ENCODE data around the gene PTPRN2. TPM values are rescaled to one million over a fixed set of nuclear protein-coding genes. Genes with fewer than 3 reads are reported as not detected.

The PTPRN2 gene
- total RNA-seq, 1 donor from 2014 or later, result 7.8 TPM

- DNase-seq (ENCODE audit: low spot score), result no peak
These were observed 490.0 kb downstream of the PTPRN2 start for GRCh38 chr7:158097453-158098124.

- no peak for DNase-seq (ENCODE audit: low spot score)
These were observed 490.5 kb downstream of the PTPRN2 start for GRCh38 chr7:158097106-158097452.

- no peak for DNase-seq (ENCODE audit: low spot score)
These were observed 491.0 kb downstream of the PTPRN2 start for GRCh38 chr7:158096582-158096981.

GRCh38 chr7:158094671-158095226, 492.9 kb downstream of the PTPRN2 start:
- no peak for DNase-seq (ENCODE audit: low spot score)

- no peak for DNase-seq (ENCODE audit: low spot score)
These were observed 493.6 kb downstream of the PTPRN2 start for GRCh38 chr7:158094046-158094445.

GRCh38 chr7:158093156-158093796, 494.3 kb downstream of the PTPRN2 start:
- no peak for DNase-seq (ENCODE audit: low spot score)

- no peak for DNase-seq (ENCODE audit: low spot score)
These were observed 500.4 kb downstream of the PTPRN2 start for GRCh38 chr7:158087196-158087595.

- no peak for DNase-seq (ENCODE audit: low spot score)
These were observed 501.6 kb downstream of the PTPRN2 start for GRCh38 chr7:158085741-158086695.

- DNase-seq (ENCODE audit: low spot score), result no peak
These were observed 503.1 kb downstream of the PTPRN2 start for GRCh38 chr7:158084555-158084954.

GRCh38 chr7:158083526-158084310, 503.9 kb downstream of the PTPRN2 start:
- DNase-seq (ENCODE audit: low spot score), result no peak

GRCh38 chr7:158082761-158083160, 504.9 kb downstream of the PTPRN2 start:
- DNase-seq (ENCODE audit: low spot score), result no peak

- no peak for DNase-seq (ENCODE audit: low spot score)
These were observed 506.7 kb downstream of the PTPRN2 start for GRCh38 chr7:158080899-158081445.

GRCh38 chr7:158077934-158078910, 509.4 kb downstream of the PTPRN2 start:
- DNase-seq (ENCODE audit: low spot score), result no peak

GRCh38 chr7:158077151-158077840, 510.3 kb downstream of the PTPRN2 start:
- DNase-seq (ENCODE audit: low spot score), result no peak

GRCh38 chr7:158076656-158077055, 511.0 kb downstream of the PTPRN2 start:
- DNase-seq (ENCODE audit: low spot score), result no peak

GRCh38 chr7:158076215-158076614, 511.4 kb downstream of the PTPRN2 start:
- no peak for DNase-seq (ENCODE audit: low spot score)

GRCh38 chr7:158075633-158076001, 512.0 kb downstream of the PTPRN2 start:
- no peak for DNase-seq (ENCODE audit: low spot score)

- no peak for DNase-seq (ENCODE audit: low spot score)
These were observed 512.6 kb downstream of the PTPRN2 start for GRCh38 chr7:158074896-158075632.
